Measurements from ENCODE around the gene ARHGEF17. TPM values are rescaled to one million over a fixed set of nuclear protein-coding genes. Genes with fewer than 3 reads are reported as not detected.
A peak's percentile ranks its signal among the peaks of the same experiment; 100 is the strongest.

Gene ARHGEF17
- total and polyA plus RNA-seq, 2 experiments from 2014 or later = 30.2 to 35.6 TPM

DNA sequence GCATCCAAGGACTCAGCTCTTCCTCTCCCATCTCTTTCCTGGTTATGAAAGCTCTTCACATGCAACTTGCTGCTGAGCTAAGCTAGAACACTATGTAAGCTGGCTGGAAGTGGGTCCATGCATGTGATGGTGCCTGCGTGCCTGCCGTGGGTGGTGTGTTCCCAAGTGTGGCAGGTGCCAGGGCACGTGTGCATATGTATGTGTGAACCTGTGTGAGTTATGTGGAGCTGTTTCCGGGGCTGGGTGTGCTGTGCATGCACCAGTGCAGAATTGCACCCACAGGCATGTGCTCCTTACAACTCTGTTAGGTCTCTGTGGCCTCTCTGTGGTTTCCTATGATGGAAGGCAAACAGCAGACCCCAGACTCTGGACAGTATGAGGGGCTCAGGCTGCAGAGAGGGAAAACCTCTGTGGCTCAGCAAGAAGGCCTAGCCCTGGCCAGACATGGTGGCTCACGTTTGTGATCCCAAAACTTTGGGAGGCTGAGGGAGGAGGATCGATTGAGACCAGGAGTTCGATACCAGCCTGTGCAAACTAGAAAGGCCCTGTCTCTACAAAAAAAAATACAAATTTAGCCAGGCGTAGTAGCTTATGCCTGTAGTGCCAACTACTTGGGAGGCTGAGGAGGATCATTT, 40.1 kb upstream of the ARHGEF17 start:
- H2AFZ ChIP-seq = no peak overlapping the region
- TF ChIP-seq, protein P1, sequence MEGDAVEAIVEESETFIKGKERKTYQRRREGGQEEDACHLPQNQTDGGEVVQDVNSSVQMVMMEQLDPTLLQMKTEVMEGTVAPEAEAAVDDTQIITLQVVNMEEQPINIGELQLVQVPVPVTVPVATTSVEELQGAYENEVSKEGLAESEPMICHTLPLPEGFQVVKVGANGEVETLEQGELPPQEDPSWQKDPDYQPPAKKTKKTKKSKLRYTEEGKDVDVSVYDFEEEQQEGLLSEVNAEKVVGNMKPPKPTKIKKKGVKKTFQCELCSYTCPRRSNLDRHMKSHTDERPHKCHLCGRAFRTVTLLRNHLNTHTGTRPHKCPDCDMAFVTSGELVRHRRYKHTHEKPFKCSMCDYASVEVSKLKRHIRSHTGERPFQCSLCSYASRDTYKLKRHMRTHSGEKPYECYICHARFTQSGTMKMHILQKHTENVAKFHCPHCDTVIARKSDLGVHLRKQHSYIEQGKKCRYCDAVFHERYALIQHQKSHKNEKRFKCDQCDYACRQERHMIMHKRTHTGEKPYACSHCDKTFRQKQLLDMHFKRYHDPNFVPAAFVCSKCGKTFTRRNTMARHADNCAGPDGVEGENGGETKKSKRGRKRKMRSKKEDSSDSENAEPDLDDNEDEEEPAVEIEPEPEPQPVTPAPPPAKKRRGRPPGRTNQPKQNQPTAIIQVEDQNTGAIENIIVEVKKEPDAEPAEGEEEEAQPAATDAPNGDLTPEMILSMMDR (IDR thresholded peaks at IDR 0.05; ENCODE audit: poor library complexity) = no peak
- TF ChIP-seq EZH2phosphoT487 (IDR thresholded peaks at IDR 0.05; ENCODE audit: low read depth, severe bottlenecking, unreplicated experiment) = no peak
- TF ChIP-seq EZH2 (IDR thresholded peaks at IDR 0.05; ENCODE audit: borderline replicate concordance) = no peak
- H3K27ac ChIP-seq = no peak overlapping the region
- H3K36me3 ChIP-seq (replicated peaks; ENCODE audit: insufficient read depth, low read depth) = no peaks in the 10 kb centered on the region
- H3K27me3 ChIP-seq = peaks cover 19% of the 10 kb centered on the region
- WGBS (ENCODE audit: low lambda C conversion rate, missing lambda C conversion rate) = 98% methylated on average over 8 of the region's 8 CpGs
- peaks cover 39% of the 10 kb centered on the region for H3K4me1 ChIP-seq (ENCODE audit: insufficient read depth)
- H3K4me3 ChIP-seq = no peak overlapping the region
- H4K20me1 ChIP-seq (ENCODE audit: insufficient read depth, poor library complexity, severe bottlenecking) = no peaks in the 10 kb centered on the region
- H3K9me2 ChIP-seq (replicated peaks; ENCODE audit: insufficient read depth) = no peaks in the 10 kb centered on the region
- no peaks in the 10 kb centered on the region for H3K9me3 ChIP-seq (ENCODE audit: low read depth)
- no peaks in the 10 kb centered on the region for H3K79me2 ChIP-seq
- H3K4me2 ChIP-seq = no peak overlapping the region
- no peak for DNase-seq (ENCODE audit: low spot score)

- H3K27ac ChIP-seq = peak overlapping the region; percentile 64
- H3K4me1 ChIP-seq (ENCODE audit: insufficient read depth) = peaks cover 46% of the 10 kb centered on the region
- WGBS (ENCODE audit: low lambda C conversion rate, missing lambda C conversion rate) = 80% methylated on average over 8 of the region's 8 CpGs
- H2AFZ ChIP-seq = no peak overlapping the region
- H4K20me1 ChIP-seq (ENCODE audit: insufficient read depth, poor library complexity, severe bottlenecking) = no peaks in the 10 kb centered on the region
- no peak for TF ChIP-seq EZH2 (IDR thresholded peaks at IDR 0.05; ENCODE audit: borderline replicate concordance)
- TF ChIP-seq EZH2phosphoT487 (IDR thresholded peaks at IDR 0.05; ENCODE audit: low read depth, severe bottlenecking, unreplicated experiment) = no peak
- TF ChIP-seq, protein P1 (IDR thresholded peaks at IDR 0.05; ENCODE audit: poor library complexity) = no peak
- no peak overlapping the region for H3K4me2 ChIP-seq
- H3K79me2 ChIP-seq = no peaks in the 10 kb centered on the region
- H3K36me3 ChIP-seq (replicated peaks; ENCODE audit: insufficient read depth, low read depth) = no peaks in the 10 kb centered on the region
- no peak overlapping the region for H3K4me3 ChIP-seq
- no peaks in the 10 kb centered on the region for H3K9me2 ChIP-seq (replicated peaks; ENCODE audit: insufficient read depth)
- no peaks in the 10 kb centered on the region for H3K9me3 ChIP-seq (ENCODE audit: low read depth)
- DNase-seq (ENCODE audit: low spot score) = no peak
- peaks cover 19% of the 10 kb centered on the region for H3K27me3 ChIP-seq
Observed at GRCh38 chr11:73268671-73269271, 39.3 kb upstream of the ARHGEF17 start.

GRCh38 chr11:73269459-73270015, 38.5 kb upstream of the ARHGEF17 start:
- Histone ChIP-seq H3K36me3 (replicated peaks; ENCODE audit: insufficient read depth, low read depth) (no peaks in the 10 kb centered on the region), H4K20me1 (ENCODE audit: insufficient read depth, poor library complexity, severe bottlenecking) (no peaks in the 10 kb centered on the region), H3K9me2 (replicated peaks; ENCODE audit: insufficient read depth) (no peaks in the 10 kb centered on the region), H3K79me2 (peaks cover 4% of the 10 kb centered on the region), H3K4me1 (ENCODE audit: insufficient read depth) (peaks cover 44% of the 10 kb centered on the region), H3K4me3 (no peak overlapping the region), H3K9me3 (ENCODE audit: low read depth) (no peaks in the 10 kb centered on the region), H3K27ac (peak overlapping the region; percentile 64), H2AFZ (no peak overlapping the region), H3K27me3 (peaks cover 17% of the 10 kb centered on the region), H3K4me2 (peak overlapping the region; percentile 65)
- 57% methylated on average over 7 of the region's 7 CpGs for WGBS (ENCODE audit: low lambda C conversion rate, missing lambda C conversion rate)
- peak; percentile 60 for DNase-seq (ENCODE audit: low spot score)
- TF ChIP-seq, protein P1 (IDR thresholded peaks at IDR 0.05; ENCODE audit: poor library complexity) = no peak
- TF ChIP-seq EZH2phosphoT487 (IDR thresholded peaks at IDR 0.05; ENCODE audit: low read depth, severe bottlenecking, unreplicated experiment) = no peak
- no peak for TF ChIP-seq EZH2 (IDR thresholded peaks at IDR 0.05; ENCODE audit: borderline replicate concordance)
